ENCODE results near the gene TCF3. TPM values are rescaled to one million over a fixed set of nuclear protein-coding genes. Genes with fewer than 3 reads are reported as not detected.

TCF3 gene
- total RNA-seq, 4 donors from 2014 or later: 21.2 to 62.0 (median 39.6) TPM

DNA sequence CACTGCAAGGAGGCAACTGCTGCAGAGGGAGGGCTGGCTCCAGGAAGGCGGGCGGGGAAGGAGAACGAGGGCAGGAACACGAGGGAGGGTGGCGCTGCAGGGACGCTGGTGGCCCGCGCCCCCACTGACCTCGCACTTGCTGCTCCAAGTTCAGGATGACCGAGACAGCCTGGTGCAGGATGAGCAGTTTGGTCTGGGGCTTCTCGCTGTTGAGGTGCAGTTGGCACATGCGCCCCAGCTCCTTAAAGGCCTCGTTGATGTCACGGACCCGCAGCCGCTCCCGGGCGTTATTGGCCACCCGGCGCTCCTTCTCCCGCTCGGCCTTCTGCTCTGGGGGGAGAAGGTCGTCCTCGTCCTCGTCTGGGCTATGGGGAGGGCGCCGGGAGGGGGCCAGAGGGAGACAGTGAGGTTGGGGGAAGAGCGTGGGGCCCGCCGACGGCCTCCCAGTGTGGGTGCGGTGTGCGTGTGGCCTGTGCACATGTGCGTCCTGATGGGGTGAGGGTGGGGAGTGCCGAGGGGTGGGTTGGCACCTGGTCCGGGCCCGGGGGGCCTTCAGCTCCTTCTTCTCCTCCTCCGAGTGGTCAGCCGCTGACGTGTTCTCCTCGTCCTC lies 37.2 kb downstream of the TCF3 start:
- H3K9me3 ChIP-seq: no peaks in the 10 kb centered on the region
- 78 to 85% methylated on average over 8 to 13 of the region's 41 CpGs for WGBS, 2 donors (ENCODE audit: low coverage in 1 of 2)
- no peak overlapping the region for H3K27ac ChIP-seq

DNA sequence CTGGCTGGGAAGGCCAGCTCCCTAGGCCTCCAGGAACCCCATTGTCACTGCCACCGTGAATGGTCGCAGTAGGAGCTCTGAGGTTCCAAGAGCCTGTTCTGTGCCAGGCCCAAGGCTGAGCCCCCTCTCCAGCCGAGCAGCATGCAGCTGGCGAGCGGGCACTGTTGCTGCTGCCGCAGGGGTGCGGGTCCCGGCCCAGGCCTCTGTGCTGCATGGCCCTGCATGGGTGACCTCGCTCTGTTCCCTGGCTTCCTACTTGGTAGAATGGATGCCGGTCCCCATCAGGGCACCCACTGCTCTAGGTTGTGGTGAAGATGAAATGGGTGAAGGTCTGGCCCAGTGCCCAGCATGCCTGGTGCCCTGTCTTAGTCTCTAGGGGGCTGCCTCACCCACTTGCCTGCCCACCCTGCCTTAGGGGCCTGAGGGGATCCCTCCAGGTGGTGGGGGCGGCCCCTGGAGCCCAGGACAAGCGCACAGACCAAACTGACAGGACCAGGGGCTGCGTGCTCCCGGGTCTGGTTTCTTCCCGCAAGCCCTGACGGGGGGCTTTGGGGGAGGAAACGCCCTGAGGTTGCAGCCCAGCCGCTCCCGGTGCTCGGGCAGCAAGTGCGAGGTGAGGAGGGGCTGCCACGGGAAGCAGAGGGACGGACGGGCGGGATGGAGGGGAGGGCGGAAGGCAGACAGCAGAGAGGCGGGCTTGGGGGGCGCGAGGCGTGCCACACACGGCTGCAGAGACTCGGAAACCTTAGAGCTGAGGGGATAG lies 38.4 kb downstream of the TCF3 start:
- ATAC-seq: no peak
- TF ChIP-seq POLR2AphosphoS5 (IDR thresholded peaks at IDR 0.05) (no peak), EP300 (IDR thresholded peaks at IDR 0.05) (no peak), POLR2A (IDR thresholded peaks at IDR 0.05) (no peak)
- TF ChIP-seq, protein P1, sequence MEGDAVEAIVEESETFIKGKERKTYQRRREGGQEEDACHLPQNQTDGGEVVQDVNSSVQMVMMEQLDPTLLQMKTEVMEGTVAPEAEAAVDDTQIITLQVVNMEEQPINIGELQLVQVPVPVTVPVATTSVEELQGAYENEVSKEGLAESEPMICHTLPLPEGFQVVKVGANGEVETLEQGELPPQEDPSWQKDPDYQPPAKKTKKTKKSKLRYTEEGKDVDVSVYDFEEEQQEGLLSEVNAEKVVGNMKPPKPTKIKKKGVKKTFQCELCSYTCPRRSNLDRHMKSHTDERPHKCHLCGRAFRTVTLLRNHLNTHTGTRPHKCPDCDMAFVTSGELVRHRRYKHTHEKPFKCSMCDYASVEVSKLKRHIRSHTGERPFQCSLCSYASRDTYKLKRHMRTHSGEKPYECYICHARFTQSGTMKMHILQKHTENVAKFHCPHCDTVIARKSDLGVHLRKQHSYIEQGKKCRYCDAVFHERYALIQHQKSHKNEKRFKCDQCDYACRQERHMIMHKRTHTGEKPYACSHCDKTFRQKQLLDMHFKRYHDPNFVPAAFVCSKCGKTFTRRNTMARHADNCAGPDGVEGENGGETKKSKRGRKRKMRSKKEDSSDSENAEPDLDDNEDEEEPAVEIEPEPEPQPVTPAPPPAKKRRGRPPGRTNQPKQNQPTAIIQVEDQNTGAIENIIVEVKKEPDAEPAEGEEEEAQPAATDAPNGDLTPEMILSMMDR (IDR thresholded peaks at IDR 0.05): no peak
- peaks cover 0 to 9% (median 0%) of the 10 kb centered on the region in 3 donors for H3K4me1 ChIP-seq
- no peaks in the 10 kb centered on the region for H3K27me3 ChIP-seq
- WGBS, 2 donors (ENCODE audit: low coverage in 1 of 2): 90% methylated on average over 7 of the region's 32 CpGs; no CpG with 5 or more reads in 1 of the 2 donors
- no peak overlapping the region for H3K27ac ChIP-seq
- no peak overlapping the region for H3K4me3 ChIP-seq
- H3K9me3 ChIP-seq: no peaks in the 10 kb centered on the region
- peaks cover 0 to 94% of the 10 kb centered on the region in 2 donors for H3K36me3 ChIP-seq

More for the DNA sequence above, 37.2 kb downstream of the TCF3 start:
- peaks cover 0 to 97% of the 10 kb centered on the region in 2 donors for H3K36me3 ChIP-seq
- no peak for ATAC-seq
- peaks cover 0 to 9% (median 0%) of the 10 kb centered on the region in 3 donors for H3K4me1 ChIP-seq
- no peaks in the 10 kb centered on the region for H3K27me3 ChIP-seq
- TF ChIP-seq POLR2A (IDR thresholded peaks at IDR 0.05): no peak
- TF ChIP-seq, protein P1 (IDR thresholded peaks at IDR 0.05): no peak
- no peak for TF ChIP-seq EP300 (IDR thresholded peaks at IDR 0.05)
- no peak for TF ChIP-seq POLR2AphosphoS5 (IDR thresholded peaks at IDR 0.05)
- H3K4me3 ChIP-seq: no peak overlapping the region

DNA sequence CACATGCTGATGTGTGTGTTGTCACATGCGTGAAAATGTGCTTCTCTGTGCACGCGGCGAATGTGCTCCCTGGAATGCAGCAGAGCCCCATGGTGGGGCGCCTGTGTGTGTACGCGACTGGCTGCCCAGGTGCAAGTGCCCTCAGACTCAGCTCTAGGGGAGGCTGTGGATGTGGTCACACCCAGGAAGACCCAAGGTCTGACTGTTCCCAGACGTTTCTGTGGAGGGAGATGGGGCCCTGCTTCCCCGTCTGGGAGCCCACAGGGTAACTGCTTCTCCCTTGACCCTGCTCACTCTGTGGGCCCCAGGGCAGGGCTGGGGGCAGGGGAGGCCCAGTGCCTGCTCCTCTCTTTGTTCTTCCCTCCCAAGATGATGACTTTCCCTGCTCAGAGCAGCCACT lies 39.3 kb downstream of the TCF3 start:
- Histone ChIP-seq H3K9me3 (no peaks in the 10 kb centered on the region), H3K4me3 (no peak overlapping the region), H3K4me1 (peaks cover 0 to 5% (median 0%) of the 10 kb centered on the region in 3 donors), H3K27ac (no peak overlapping the region), H3K36me3 (peaks cover 0 to 86% of the 10 kb centered on the region in 2 donors), H3K27me3 (no peaks in the 10 kb centered on the region)
- WGBS, 2 donors (ENCODE audit: low coverage in 1 of 2): 40% methylated on average over 2 of the region's 9 CpGs; no CpG with 5 or more reads in 1 of the 2 donors
- TF ChIP-seq, protein P1 (IDR thresholded peaks at IDR 0.05): no peak
- TF ChIP-seq POLR2A (IDR thresholded peaks at IDR 0.05) (no peak), POLR2AphosphoS5 (IDR thresholded peaks at IDR 0.05) (no peak), EP300 (IDR thresholded peaks at IDR 0.05) (no peak)
- no peak for ATAC-seq

DNA sequence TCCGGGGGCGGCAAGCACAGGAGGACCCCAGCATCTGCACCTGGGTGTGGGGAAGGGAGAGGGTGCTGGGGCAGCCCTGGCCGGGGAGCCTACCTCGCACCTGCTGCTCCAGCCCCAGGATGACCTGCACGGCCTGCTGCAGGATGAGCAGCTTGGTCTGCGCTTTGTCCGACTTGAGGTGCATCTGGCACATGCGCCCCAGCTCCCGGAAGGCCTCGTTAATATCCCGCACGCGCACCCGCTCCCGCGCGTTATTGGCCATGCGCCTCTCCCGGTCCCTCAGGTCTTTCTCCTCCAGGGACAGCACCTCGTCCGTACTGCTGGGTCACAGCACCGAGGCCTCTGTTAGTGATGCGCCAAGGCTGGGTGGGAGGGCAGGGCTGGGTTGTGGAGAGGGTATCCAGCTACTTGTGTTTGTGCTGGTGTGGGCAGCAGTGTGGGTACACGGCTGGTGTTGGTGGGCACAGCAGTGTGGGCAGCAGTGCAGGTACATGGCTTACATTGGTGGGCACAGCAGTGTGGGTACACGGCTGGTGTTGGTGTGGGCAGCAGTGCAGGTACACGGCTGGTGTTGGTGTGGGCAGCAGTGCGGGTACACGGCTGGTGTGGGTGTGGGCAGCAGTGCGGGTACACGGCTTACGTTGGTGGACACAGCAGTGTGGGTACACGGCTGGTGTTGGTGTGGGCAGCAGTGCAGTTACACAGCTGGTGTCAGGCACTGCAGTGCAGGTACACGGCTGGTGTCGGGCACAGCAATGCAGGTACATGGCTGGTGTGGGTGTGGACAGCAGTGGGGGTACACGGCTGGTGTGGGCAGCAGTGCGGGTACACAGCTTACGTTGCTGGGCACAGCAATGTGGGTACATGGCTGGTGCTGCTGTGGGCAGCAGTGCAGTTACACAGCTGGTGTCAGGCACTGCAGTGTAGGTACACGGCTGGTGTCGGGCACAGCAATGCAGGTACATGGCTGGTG lies 40.0 kb downstream of the TCF3 start:
- Histone ChIP-seq H3K4me1 (peaks cover 0 to 5% (median 0%) of the 10 kb centered on the region in 3 donors), H3K27ac (no peak overlapping the region), H3K27me3 (no peaks in the 10 kb centered on the region), H3K4me3 (no peak overlapping the region), H3K9me3 (no peaks in the 10 kb centered on the region), H3K36me3 (peaks cover 0 to 78% of the 10 kb centered on the region in 2 donors)
- no peak for ATAC-seq
- WGBS, 2 donors (ENCODE audit: low coverage in 1 of 2): 80 to 86% methylated on average over 8 to 22 of the region's 39 CpGs
- no peak for TF ChIP-seq POLR2A (IDR thresholded peaks at IDR 0.05)
- no peak for TF ChIP-seq POLR2AphosphoS5 (IDR thresholded peaks at IDR 0.05)
- TF ChIP-seq, protein P1 (IDR thresholded peaks at IDR 0.05): no peak
- no peak for TF ChIP-seq EP300 (IDR thresholded peaks at IDR 0.05)
